ENCODE measurements around the gene ECM2. TPM values are rescaled to one million over a fixed set of nuclear protein-coding genes. Genes with fewer than 3 reads are reported as not detected.

Gene ECM2
- total RNA-seq, 4 donors from 2014 or later, result 9.6 to 20.1 (median 12.1) TPM

DNA sequence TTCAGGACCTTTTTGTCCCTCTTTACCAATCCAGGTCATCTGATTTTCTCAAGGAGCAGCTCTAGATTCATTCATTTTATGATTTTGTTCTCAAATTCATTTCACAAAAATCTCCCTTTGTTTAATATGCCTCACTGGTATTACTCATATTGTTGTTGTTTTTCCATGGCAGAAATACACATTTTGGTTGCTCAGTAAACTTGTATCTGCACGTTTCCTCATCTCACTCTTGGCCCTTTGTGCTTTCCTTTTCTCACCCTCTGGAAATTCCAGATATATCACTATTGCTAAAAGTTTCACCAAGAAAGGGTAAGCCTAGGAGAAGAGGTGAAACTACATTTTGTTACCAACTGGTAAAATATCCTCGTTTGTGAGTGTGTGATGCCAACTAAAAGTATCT is 68.3 kb downstream of the ECM2 start:
- no peak overlapping the region for H3K4me3 ChIP-seq
- H3K27me3 ChIP-seq, result no peaks in the 10 kb centered on the region
- no peak for TF ChIP-seq POLR2A (IDR thresholded peaks at IDR 0.05)
- TF ChIP-seq, protein P1, sequence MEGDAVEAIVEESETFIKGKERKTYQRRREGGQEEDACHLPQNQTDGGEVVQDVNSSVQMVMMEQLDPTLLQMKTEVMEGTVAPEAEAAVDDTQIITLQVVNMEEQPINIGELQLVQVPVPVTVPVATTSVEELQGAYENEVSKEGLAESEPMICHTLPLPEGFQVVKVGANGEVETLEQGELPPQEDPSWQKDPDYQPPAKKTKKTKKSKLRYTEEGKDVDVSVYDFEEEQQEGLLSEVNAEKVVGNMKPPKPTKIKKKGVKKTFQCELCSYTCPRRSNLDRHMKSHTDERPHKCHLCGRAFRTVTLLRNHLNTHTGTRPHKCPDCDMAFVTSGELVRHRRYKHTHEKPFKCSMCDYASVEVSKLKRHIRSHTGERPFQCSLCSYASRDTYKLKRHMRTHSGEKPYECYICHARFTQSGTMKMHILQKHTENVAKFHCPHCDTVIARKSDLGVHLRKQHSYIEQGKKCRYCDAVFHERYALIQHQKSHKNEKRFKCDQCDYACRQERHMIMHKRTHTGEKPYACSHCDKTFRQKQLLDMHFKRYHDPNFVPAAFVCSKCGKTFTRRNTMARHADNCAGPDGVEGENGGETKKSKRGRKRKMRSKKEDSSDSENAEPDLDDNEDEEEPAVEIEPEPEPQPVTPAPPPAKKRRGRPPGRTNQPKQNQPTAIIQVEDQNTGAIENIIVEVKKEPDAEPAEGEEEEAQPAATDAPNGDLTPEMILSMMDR (IDR thresholded peaks at IDR 0.05), result no peak
- no peaks in the 10 kb centered on the region for H3K36me3 ChIP-seq
- no peak overlapping the region for H3K27ac ChIP-seq
- no peak for DNase-seq
- no peaks in the 10 kb centered on the region for H3K4me1 ChIP-seq
- no peaks in the 10 kb centered on the region for H3K9me3 ChIP-seq

DNA sequence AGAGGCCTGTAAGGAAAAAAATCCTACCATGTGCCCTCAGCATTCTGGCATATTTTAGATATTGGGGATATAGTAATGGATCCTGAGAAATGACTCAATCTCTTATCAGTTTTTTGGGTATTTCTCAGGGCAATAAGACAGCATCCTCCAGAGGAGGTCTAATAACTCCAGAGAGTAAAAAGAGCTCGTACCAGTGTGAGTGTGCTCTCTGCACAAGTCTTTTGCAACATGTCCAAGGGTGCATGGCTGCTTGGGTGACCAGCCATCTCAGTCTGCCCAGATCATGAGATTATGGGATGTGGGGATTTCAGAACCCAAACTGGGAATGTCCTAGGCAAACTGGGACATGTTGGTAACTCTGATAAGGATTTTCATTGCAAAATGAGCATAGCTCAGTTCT is 68.7 kb downstream of the ECM2 start:
- H3K9me3 ChIP-seq, result no peaks in the 10 kb centered on the region
- H3K4me3 ChIP-seq, result no peak overlapping the region
- H3K4me1 ChIP-seq, result no peaks in the 10 kb centered on the region
- no peak for DNase-seq
- no peaks in the 10 kb centered on the region for H3K36me3 ChIP-seq
- no peak overlapping the region for H3K27ac ChIP-seq
- no peaks in the 10 kb centered on the region for H3K27me3 ChIP-seq
- no peak for TF ChIP-seq POLR2A (IDR thresholded peaks at IDR 0.05)
- TF ChIP-seq, protein P1 (IDR thresholded peaks at IDR 0.05), result no peak

DNA sequence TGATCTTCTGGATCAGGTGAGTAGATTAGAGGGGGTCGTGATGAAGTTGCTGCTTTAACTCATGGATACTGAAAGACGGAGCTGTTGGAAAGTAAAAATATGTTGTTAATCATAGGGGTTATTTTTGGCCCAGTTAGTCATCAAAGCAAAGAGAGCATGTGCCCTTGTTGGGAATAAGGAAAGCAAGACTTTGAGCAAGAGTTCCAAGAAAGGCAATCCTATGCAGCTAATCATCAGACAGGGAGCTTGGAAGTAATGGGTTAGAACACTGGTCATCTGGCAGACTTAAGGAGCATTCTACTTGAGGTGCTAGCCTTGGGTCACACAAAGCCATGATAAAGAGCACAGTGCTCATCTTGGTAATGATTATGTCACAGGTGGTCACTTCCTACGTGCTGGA is 71.8 kb downstream of the ECM2 start:
- H3K36me3 ChIP-seq, result no peaks in the 10 kb centered on the region
- no peak for DNase-seq
- no peaks in the 10 kb centered on the region for H3K4me1 ChIP-seq
- TF ChIP-seq, protein P1 (IDR thresholded peaks at IDR 0.05), result no peak
- TF ChIP-seq POLR2A (IDR thresholded peaks at IDR 0.05), result no peak
- no peaks in the 10 kb centered on the region for H3K27me3 ChIP-seq
- H3K4me3 ChIP-seq, result no peak overlapping the region
- no peaks in the 10 kb centered on the region for H3K9me3 ChIP-seq
- peak overlapping the region in 1 of 4 donors; percentile 67 for H3K27ac ChIP-seq

DNA sequence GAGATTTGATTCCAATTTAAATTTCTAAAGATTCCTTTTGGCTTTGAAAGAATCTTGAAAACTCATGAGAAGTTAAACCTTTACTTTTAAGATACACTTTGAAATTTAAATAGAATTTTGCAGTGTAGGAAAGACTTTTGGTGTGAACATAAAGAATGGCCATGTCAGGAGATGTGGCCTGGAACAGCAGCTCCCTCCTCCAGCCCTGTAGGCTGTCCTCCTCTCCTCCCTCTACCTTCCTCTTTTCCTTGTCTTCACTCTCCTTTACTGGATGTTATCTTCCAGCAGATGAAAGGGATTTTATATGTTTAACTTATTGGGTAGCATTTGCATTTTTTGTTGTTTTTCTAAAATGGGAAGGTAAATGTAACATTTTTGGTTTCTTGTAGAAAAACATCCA is 72.4 kb downstream of the ECM2 start:
- no peaks in the 10 kb centered on the region for H3K36me3 ChIP-seq
- no peaks in the 10 kb centered on the region for H3K4me1 ChIP-seq
- no peaks in the 10 kb centered on the region for H3K9me3 ChIP-seq
- H3K4me3 ChIP-seq, result no peak overlapping the region
- peak overlapping the region in 1 of 4 donors; percentile 19 for H3K27ac ChIP-seq
- H3K27me3 ChIP-seq, result no peaks in the 10 kb centered on the region
- no peak for TF ChIP-seq POLR2A (IDR thresholded peaks at IDR 0.05)
- TF ChIP-seq, protein P1 (IDR thresholded peaks at IDR 0.05), result no peak
- DNase-seq, result no peak

DNA sequence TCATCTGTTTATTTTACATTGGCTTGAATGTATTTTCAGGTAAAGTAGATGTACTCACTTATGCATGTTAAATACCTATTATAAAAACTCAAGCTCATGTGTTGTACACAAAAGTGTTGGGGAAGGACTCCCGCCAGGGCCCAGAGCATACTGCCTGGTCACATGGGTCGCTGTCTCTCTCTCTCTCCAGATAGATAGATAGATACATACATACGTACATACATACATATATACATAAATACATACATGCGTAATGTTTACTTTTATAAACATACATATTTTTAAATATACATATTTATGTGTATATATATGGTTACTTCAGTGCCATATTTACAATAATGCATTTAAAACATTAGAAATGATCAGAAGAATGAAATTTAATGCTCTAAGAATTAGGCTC is 78.2 kb downstream of the ECM2 start:
- Histone ChIP-seq H3K36me3 (no peaks in the 10 kb centered on the region), H3K27ac (no peak overlapping the region), H3K4me3 (no peak overlapping the region), H3K27me3 (no peaks in the 10 kb centered on the region), H3K9me3 (no peaks in the 10 kb centered on the region), H3K4me1 (no peaks in the 10 kb centered on the region)
- no peak for DNase-seq
- TF ChIP-seq, protein P1 (IDR thresholded peaks at IDR 0.05), result no peak
- no peak for TF ChIP-seq POLR2A (IDR thresholded peaks at IDR 0.05)

DNA sequence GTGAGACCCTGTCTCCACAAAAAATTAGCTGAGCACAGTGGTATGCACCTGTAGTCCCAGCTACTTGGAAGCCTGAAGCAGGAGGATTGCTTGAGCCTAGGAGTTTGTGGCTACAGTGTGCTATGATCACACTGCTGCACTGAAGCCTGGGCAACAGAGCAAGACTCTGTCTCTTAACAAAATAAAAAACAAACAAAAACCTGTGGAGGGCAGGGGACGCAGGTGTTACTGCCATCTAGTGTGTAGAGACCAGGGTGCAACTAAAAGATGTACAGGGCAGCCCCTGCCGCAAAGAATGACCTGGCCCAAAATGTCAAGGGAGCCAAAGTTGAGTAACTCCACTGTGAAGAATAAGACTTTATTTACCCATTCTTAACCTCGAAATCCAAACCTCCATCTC is 80.6 kb downstream of the ECM2 start:
- no peaks in the 10 kb centered on the region for H3K4me1 ChIP-seq
- H3K27ac ChIP-seq, result no peak overlapping the region
- DNase-seq, result no peak
- no peaks in the 10 kb centered on the region for H3K9me3 ChIP-seq
- H3K27me3 ChIP-seq, result no peaks in the 10 kb centered on the region
- no peaks in the 10 kb centered on the region for H3K36me3 ChIP-seq
- no peak overlapping the region for H3K4me3 ChIP-seq
- TF ChIP-seq, protein P1 (IDR thresholded peaks at IDR 0.05), result peak in 2 of 6 experiments; percentile 7 to 28
- TF ChIP-seq POLR2A (IDR thresholded peaks at IDR 0.05), result no peak

Data from Peyer's patch (tissue), 4 donors.